IMR-90 (cell line): ENCODE data around the gene ATG7. TPM values are rescaled to one million over a fixed set of nuclear protein-coding genes. Genes with fewer than 3 reads are reported as not detected.

ENCODE experiments used
- ATAC-seq: fragments of 200-7000 bp; cut with Tn5 transposase; 2 replicates; pipeline ENCODE4 v1.9.1; 2020; ENCODE audit warnings: low read depth, mild to moderate bottlenecking, moderate library complexity
- BruUV-seq: library from RNA; stranded (reverse); fragments of 400-500 nt; replicated peaks from 2 replicates; lab custom pipeline; 2021; lab: Mats Ljungman, UMichigan
- CTCF ChIA-PET: fragments of 300-600 bp; formaldehyde crosslinking; extraction: SDS; loops from one replicate; lab custom pipeline; 2021; ENCODE audit warnings: antibody characterized with exemption; lab: Yijun Ruan, JAX
- POLR2A ChIA-PET: fragments of 300-600 bp; sonication (Branson Sonifier 250); formaldehyde crosslinking; loops from one replicate; lab custom pipeline; 2022; ENCODE audit warnings: antibody characterized with exemption; ENCODE audit not compliant: unreplicated experiment; lab: Charles Lee
- DNase-seq: peaks from one replicate; pipeline ENCODE4 v3.0.0; 2013
- H2AFZ ChIP-seq: replicated peaks from 2 replicates; pipeline ENCODE3; 2013; ENCODE audit warnings: low read length, mild to moderate bottlenecking; ENCODE audit not compliant: poor library complexity
- H2AK5ac ChIP-seq: 2 replicates; pipeline ENCODE4 v1.6.1; 2013; ENCODE audit warnings: low read depth, low read length, inconsistent platforms
- H2AK9ac ChIP-seq: replicated peaks from 2 replicates; pipeline ENCODE3; 2013; ENCODE audit warnings: mild to moderate bottlenecking, low read depth, low read length, moderate library complexity; ENCODE audit not compliant: poor library complexity
- H2BK120ac ChIP-seq: 2 replicates; pipeline ENCODE4 v1.6.1; 2013; ENCODE audit warnings: low read depth, low read length, inconsistent platforms
- H2BK15ac ChIP-seq: 3 replicates; pipeline ENCODE4 v1.6.1; 2013; ENCODE audit warnings: low read depth, low read length, inconsistent platforms
- H2BK20ac ChIP-seq: 2 replicates; pipeline ENCODE4 v1.6.1; 2013; ENCODE audit warnings: low read depth, mild to moderate bottlenecking, inconsistent platforms, low read length, moderate library complexity
- H2BK5ac ChIP-seq: 2 replicates; pipeline ENCODE4 v1.6.1; 2013; ENCODE audit warnings: mild to moderate bottlenecking, low read depth, low read length, inconsistent platforms; ENCODE audit not compliant: poor library complexity, severe bottlenecking
- H3K14ac ChIP-seq: replicated peaks from 2 replicates; pipeline ENCODE4 v1.6.1; 2013; ENCODE audit warnings: low read depth, low read length, inconsistent platforms
- H3K18ac ChIP-seq: 2 replicates; pipeline ENCODE4 v1.6.1; 2013; ENCODE audit warnings: low read depth, low read length, control low read depth
- H3K23ac ChIP-seq: 2 replicates; pipeline ENCODE4 v1.6.1; 2013; ENCODE audit warnings: low read depth, low read length, inconsistent platforms
- H3K27ac ChIP-seq: 2 replicates; pipeline ENCODE4 v1.5.1; 2013; ENCODE audit warnings: mild to moderate bottlenecking, control low read depth, low read length; ENCODE audit not compliant: insufficient read depth
- H3K27me3 ChIP-seq: 2 replicates; pipeline ENCODE4 v1.6.1; 2013; ENCODE audit warnings: low read length; ENCODE audit not compliant: control insufficient read depth, insufficient read depth
- H3K36me3 ChIP-seq: 2 replicates; pipeline ENCODE4 v1.6.1; 2013; ENCODE audit warnings: low read length, mixed read lengths; ENCODE audit not compliant: control insufficient read depth, insufficient read depth
- H3K4ac ChIP-seq: 2 replicates; pipeline ENCODE4 v1.6.1; 2013; ENCODE audit warnings: low read depth, low read length, inconsistent platforms
- H3K4me1 ChIP-seq: 2 replicates; pipeline ENCODE4 v1.6.1; 2013; ENCODE audit warnings: low read length, mixed read lengths; ENCODE audit not compliant: control insufficient read depth, insufficient read depth
- H3K4me2 ChIP-seq: 2 replicates; pipeline ENCODE4 v1.6.1; 2013; ENCODE audit warnings: low read depth, mild to moderate bottlenecking, control low read depth, low read length, moderate library complexity
- H3K4me3 ChIP-seq: 2 replicates; pipeline ENCODE4 v1.5.1; 2013; ENCODE audit warnings: low read depth, mild to moderate bottlenecking, control low read depth, low read length, moderate library complexity; ENCODE audit not compliant: insufficient read depth
- H3K56ac ChIP-seq: 2 replicates; pipeline ENCODE4 v1.6.1; 2013; ENCODE audit warnings: low read length, inconsistent platforms; ENCODE audit not compliant: insufficient read depth; ENCODE audit errors: extremely low read depth
- H3K79me1 ChIP-seq, 2 experiments: 2 replicates each; pipeline ENCODE4 v1.6.1; 2013; ENCODE audit warnings: low read length in 2 of 2, inconsistent platforms in 1 of 2, low read depth in 1 of 2
- H3K9ac ChIP-seq: 2 replicates; pipeline ENCODE4 v1.6.1; 2013; ENCODE audit warnings: low read depth, low read length, control low read depth
- H3K9me1 ChIP-seq: 2 replicates; pipeline ENCODE4 v1.6.1; 2013; ENCODE audit warnings: low read length, inconsistent platforms; ENCODE audit not compliant: insufficient read depth
- H3K9me3 ChIP-seq: 2 replicates; pipeline ENCODE4 v1.6.1; 2013; ENCODE audit warnings: low read length; ENCODE audit not compliant: control insufficient read depth, insufficient read depth
- H4K20me1 ChIP-seq: 2 replicates; pipeline ENCODE4 v1.6.1; 2013; ENCODE audit warnings: low read length, inconsistent platforms; ENCODE audit not compliant: insufficient read depth
- H4K5ac ChIP-seq: 2 replicates; pipeline ENCODE4 v1.6.1; 2013; ENCODE audit warnings: mild to moderate bottlenecking, low read depth, low read length, control low read depth
- H4K8ac ChIP-seq, 2 experiments: 2 replicates each; pipeline ENCODE4 v1.6.1; 2013; ENCODE audit warnings: low read depth in 2 of 2, low read length in 2 of 2, control low read depth in 1 of 2, inconsistent platforms in 1 of 2
- H4K91ac ChIP-seq: 2 replicates; pipeline ENCODE4 v1.6.1; 2013; ENCODE audit warnings: low read depth, low read length, inconsistent platforms; ENCODE audit not compliant: insufficient read depth
- BHLHE40 ChIP-seq: fragments of 150-350 bp; IDR thresholded peaks from 2 replicates; pipeline ENCODE4 v1.6.1; 2016; ENCODE audit warnings: mild to moderate bottlenecking, low read depth, low read length
- CHD1 ChIP-seq: IDR thresholded peaks from 2 replicates; pipeline ENCODE4 v1.6.1; 2012; ENCODE audit warnings: low read depth, low read length, improper control_type of control experiment
- MAFK ChIP-seq: IDR thresholded peaks from 2 replicates; pipeline ENCODE4 v1.6.1; 2012; ENCODE audit warnings: low read depth, low read length, improper control_type of control experiment
- NFE2L2 ChIP-seq: fragments of 150-350 bp; IDR thresholded peaks from 2 replicates; pipeline ENCODE4 v1.6.1; 2016; ENCODE audit warnings: low read depth, mild to moderate bottlenecking, low read length
- RFX5 ChIP-seq: IDR thresholded peaks from 2 replicates; pipeline ENCODE4 v1.8.0; 2012; ENCODE audit warnings: low read depth, mild to moderate bottlenecking, low read length, moderate library complexity
- dilution Hi-C: fragments of 300-500 bp; cut with HindIII; formaldehyde crosslinking; loops from one replicate; pipeline ENCODE4 v1.14.3; 2018; ENCODE audit warnings: low sequenced_read_pairs; ENCODE audit not compliant: unreplicated experiment
- in situ Hi-C: fragments of 300-500 bp; cut with MboI; formaldehyde crosslinking; loops from 3 replicates; pipeline ENCODE4 v1.14.3; 2019; ENCODE audit warnings: low sequenced_read_pairs, inconsistent platforms, mixed read lengths
- intact Hi-C: fragments of 100-400 bp; cut with micrococcal nuclease; formaldehyde crosslinking; loops from 2 replicates; pipeline ENCODE4 v1.10.0; 2022
- polyA plus RNA-seq, 3 experiments: library from polyadenylated mRNA; depleted of rRNA; stranded (reverse); fragments of >200 nt; gene quantifications; 2 replicates each; pipeline ENCODE4 v1.2.3, GENCODE V29; 2012; ENCODE audit warnings: low replicate concordance in 1 of 3
- total RNA-seq: library from RNA; depleted of rRNA; stranded (reverse); fragments of >200 nt; gene quantifications from 2 replicates; pipeline ENCODE4 v1.2.3, GENCODE V29; 2012
- TF ChIP-seq, protein P1 (sequence below): fragments of 150-350 bp; IDR thresholded peaks from 2 replicates; pipeline ENCODE4 v1.6.1; 2016; ENCODE audit warnings: low read depth, mild to moderate bottlenecking, low read length, moderate library complexity, borderline replicate concordance
- TF ChIP-seq, protein P2 (sequence below): conservative IDR thresholded peaks from 2 replicates; pipeline ENCODE4 v1.5.1; 2012; ENCODE audit warnings: mild to moderate bottlenecking, low read depth, low read length, improper control_type of control experiment

Gene ATG7
- total and polyA plus RNA-seq, 2 of the 4 experiments (the other 2 are of a cell fraction) = 15.6 to 51.4 TPM

DNA sequence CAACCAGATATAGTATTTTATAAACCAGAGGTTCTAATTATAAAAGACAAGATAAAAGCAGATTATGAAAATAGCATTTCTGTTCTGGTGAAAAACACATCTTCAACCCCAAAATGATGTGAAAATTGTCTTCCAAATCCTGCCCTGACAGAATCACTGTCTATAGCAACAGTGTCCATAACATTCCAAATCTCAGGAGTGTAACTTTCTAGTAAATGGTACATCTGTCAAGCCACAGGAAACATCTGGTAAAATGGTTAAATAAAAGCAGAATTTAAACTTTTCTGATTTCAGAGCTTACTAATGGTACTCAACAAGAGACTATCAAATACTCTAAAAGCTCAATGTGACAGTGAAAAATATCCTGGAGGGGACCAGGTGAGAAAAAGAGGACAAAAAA, 311.0 kb downstream of the ATG7 start:
- no peak for ATAC-seq
- H3K27ac ChIP-seq = peak overlapping the region; percentile 83; the same call in 1 of the 2 replicates
- H3K27me3 ChIP-seq = no peaks in the 10 kb centered on the region
- peaks cover 44% of the 10 kb centered on the region for H4K20me1 ChIP-seq
- peak; percentile 41 for DNase-seq
- no peak overlapping the region for H2BK15ac ChIP-seq
- TF ChIP-seq NFE2L2 = no peak
- TF ChIP-seq BHLHE40 = no peak
- TF ChIP-seq, protein P1, sequence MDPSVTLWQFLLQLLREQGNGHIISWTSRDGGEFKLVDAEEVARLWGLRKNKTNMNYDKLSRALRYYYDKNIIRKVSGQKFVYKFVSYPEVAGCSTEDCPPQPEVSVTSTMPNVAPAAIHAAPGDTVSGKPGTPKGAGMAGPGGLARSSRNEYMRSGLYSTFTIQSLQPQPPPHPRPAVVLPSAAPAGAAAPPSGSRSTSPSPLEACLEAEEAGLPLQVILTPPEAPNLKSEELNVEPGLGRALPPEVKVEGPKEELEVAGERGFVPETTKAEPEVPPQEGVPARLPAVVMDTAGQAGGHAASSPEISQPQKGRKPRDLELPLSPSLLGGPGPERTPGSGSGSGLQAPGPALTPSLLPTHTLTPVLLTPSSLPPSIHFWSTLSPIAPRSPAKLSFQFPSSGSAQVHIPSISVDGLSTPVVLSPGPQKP = no peak
- TF ChIP-seq, protein P2, sequence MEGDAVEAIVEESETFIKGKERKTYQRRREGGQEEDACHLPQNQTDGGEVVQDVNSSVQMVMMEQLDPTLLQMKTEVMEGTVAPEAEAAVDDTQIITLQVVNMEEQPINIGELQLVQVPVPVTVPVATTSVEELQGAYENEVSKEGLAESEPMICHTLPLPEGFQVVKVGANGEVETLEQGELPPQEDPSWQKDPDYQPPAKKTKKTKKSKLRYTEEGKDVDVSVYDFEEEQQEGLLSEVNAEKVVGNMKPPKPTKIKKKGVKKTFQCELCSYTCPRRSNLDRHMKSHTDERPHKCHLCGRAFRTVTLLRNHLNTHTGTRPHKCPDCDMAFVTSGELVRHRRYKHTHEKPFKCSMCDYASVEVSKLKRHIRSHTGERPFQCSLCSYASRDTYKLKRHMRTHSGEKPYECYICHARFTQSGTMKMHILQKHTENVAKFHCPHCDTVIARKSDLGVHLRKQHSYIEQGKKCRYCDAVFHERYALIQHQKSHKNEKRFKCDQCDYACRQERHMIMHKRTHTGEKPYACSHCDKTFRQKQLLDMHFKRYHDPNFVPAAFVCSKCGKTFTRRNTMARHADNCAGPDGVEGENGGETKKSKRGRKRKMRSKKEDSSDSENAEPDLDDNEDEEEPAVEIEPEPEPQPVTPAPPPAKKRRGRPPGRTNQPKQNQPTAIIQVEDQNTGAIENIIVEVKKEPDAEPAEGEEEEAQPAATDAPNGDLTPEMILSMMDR = no peak
- no peak for TF ChIP-seq MAFK
- TF ChIP-seq CHD1 = no peak
- TF ChIP-seq RFX5 = no peak
- peak overlapping the region; percentile 45; the same call in 1 of the 2 replicates for H4K91ac ChIP-seq
- peaks cover 25% of the 10 kb centered on the region for H3K9me1 ChIP-seq
- dilution Hi-C loops (no loop called here), intact Hi-C loops (no loop called here), in situ Hi-C loops (no loop called here)
- H3K36me3 ChIP-seq = peaks cover 9% of the 10 kb centered on the region
- H4K5ac ChIP-seq = peak overlapping the region; percentile 89
- H3K14ac ChIP-seq = peak overlapping the region; percentile 85; the same call in 1 of the 2 replicates
- H3K18ac ChIP-seq = peak overlapping the region; percentile 78
- no peak overlapping the region; the same call in 1 of the 2 replicates for H3K9ac ChIP-seq
- ChIA-PET CTCF (interaction anchor here (1.0 kb wide), 1 partner anchor 68 kb away, joined by 6 read pairs; no protein-coding TSS in a partner anchor), POLR2A (no interaction called here)
- peak overlapping the region; percentile 43 to 74; a peak in 3 of 4 replicates for H4K8ac ChIP-seq
- no peaks in the 10 kb centered on the region for H3K9me3 ChIP-seq
- peak overlapping the region; percentile 84 for H3K56ac ChIP-seq
- peak overlapping the region; percentile 76; the same call in 1 of the 2 replicates for H2BK20ac ChIP-seq
- no peak overlapping the region for H3K4me3 ChIP-seq
- peak overlapping the region; percentile 48 for H3K4me2 ChIP-seq
- peak overlapping the region; percentile 68 for H2BK120ac ChIP-seq
- H3K23ac ChIP-seq = peak overlapping the region; percentile 95
- peaks cover 17 to 84% of the 10 kb centered on the region in 2 experiments; a peak in 3 of 4 replicates for H3K79me1 ChIP-seq
- H2AK5ac ChIP-seq = no peak overlapping the region
- H2AFZ ChIP-seq = peak overlapping the region; percentile 58
- peak overlapping the region; percentile 85 for H2AK9ac ChIP-seq
- H3K4ac ChIP-seq = peak overlapping the region; percentile 86
- H2BK5ac ChIP-seq = peak overlapping the region; percentile 91
- H3K4me1 ChIP-seq = peaks cover 32% of the 10 kb centered on the region
- BruUV-seq = no TSS peak
